Measurements from ENCODE around the gene ITGAD.

ITGAD gene

DNA sequence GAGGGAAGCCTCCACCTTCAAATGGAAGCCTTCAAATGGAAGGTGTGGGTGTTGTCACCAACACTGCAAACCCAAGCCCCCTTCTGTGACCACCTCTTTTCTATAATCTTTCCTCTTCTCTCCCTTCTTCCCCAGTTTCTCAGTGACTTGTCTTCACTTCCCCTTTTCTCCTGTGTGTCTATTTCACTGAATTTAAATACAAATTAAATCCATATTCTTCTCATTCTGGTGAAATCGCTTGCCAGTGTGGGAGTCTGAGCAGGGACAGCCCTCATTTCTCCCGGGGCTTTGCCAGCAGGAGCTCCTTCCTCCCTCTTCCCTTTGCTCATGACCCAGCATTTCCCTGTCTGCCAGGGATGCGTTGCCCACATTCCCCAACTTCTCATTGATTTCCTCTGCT lies 44.6 kb upstream of the ITGAD start:
- H4K20me1 ChIP-seq (ENCODE audit: insufficient read depth, low read length), result no peaks in the 10 kb centered on the region
- no peak overlapping the region for H2AFZ ChIP-seq (ENCODE audit: low read length)
- no peaks in the 10 kb centered on the region for H3F3A ChIP-seq (ENCODE audit: insufficient read depth, low read length)
- H3K9me3 ChIP-seq (ENCODE audit: low read length), result no peaks in the 10 kb centered on the region
- 0 out of 2 replicates have a peak, but pooled peaks cover 7% of the 10 kb centered on the region for H3K27me3 ChIP-seq (ENCODE audit: insufficient read depth, low read length)
- H3K9me2 ChIP-seq (ENCODE audit: low read depth, low read length), result no peaks in the 10 kb centered on the region
- H3K36me3 ChIP-seq (ENCODE audit: insufficient read depth, low read length), result no peaks in the 10 kb centered on the region
- no peak overlapping the region for H3K27ac ChIP-seq (ENCODE audit: low read depth, low read length, poor library complexity, severe bottlenecking)
- no peak overlapping the region for H3K4me2 ChIP-seq (ENCODE audit: low read length)
- no peaks in the 10 kb centered on the region for H3K79me2 ChIP-seq (ENCODE audit: insufficient read depth, low read length)
- no peak overlapping the region for H3K9ac ChIP-seq (ENCODE audit: low read length)
- TF ChIP-seq EZH2 (IDR thresholded peaks at IDR 0.05; ENCODE audit: borderline replicate concordance, low read length), result no peak
- TF ChIP-seq, protein P1, sequence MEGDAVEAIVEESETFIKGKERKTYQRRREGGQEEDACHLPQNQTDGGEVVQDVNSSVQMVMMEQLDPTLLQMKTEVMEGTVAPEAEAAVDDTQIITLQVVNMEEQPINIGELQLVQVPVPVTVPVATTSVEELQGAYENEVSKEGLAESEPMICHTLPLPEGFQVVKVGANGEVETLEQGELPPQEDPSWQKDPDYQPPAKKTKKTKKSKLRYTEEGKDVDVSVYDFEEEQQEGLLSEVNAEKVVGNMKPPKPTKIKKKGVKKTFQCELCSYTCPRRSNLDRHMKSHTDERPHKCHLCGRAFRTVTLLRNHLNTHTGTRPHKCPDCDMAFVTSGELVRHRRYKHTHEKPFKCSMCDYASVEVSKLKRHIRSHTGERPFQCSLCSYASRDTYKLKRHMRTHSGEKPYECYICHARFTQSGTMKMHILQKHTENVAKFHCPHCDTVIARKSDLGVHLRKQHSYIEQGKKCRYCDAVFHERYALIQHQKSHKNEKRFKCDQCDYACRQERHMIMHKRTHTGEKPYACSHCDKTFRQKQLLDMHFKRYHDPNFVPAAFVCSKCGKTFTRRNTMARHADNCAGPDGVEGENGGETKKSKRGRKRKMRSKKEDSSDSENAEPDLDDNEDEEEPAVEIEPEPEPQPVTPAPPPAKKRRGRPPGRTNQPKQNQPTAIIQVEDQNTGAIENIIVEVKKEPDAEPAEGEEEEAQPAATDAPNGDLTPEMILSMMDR (IDR thresholded peaks at IDR 0.05; ENCODE audit: low read length), result no peak
- no peak overlapping the region for H3K4me3 ChIP-seq (ENCODE audit: low read depth, low read length, poor library complexity, severe bottlenecking)
- H3K4me1 ChIP-seq (ENCODE audit: insufficient read depth, low read length, severe bottlenecking), result no peaks in the 10 kb centered on the region

DNA sequence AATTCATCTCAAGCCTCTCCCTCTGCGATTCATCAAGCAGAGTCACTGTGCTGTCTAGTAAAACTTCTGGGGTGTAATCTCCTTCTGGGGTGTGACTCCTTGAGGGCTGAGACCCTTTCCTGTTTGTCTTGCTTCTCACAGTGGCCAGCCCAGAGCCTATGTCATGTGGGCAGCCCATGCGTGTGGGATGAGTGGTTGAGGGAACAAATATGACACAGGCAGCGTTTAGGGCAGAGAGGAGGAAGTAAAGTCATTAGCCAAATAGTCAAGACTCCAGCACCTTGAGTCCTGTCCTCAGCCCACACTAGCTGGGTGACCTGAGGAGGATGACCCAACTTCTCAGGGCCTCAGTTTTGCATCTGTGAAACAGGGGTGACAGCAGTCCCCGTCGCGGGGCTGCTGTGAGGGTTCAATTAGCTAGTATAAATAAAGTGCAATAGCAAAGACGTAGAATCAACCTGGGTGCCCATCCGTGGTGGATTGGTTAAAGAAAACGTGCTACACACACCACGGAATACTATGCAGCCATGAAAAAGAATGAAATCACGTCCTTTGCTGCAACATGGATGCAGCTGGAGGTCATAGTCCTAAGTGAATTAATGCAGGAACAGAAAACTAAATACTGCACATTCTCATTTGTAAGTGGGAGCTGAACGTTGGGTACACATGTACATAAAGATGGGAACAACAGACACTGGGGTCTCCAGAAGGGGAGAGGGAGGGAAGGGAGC lies 42.7 kb upstream of the ITGAD start:
- no peak overlapping the region for H3K4me3 ChIP-seq (ENCODE audit: low read depth, low read length, poor library complexity, severe bottlenecking)
- H3K9me2 ChIP-seq (ENCODE audit: low read depth, low read length), result no peaks in the 10 kb centered on the region
- no peaks in the 10 kb centered on the region for H3K36me3 ChIP-seq (ENCODE audit: insufficient read depth, low read length)
- 0 out of 2 replicates have a peak, but pooled peaks cover 7% of the 10 kb centered on the region for H3K27me3 ChIP-seq (ENCODE audit: insufficient read depth, low read length)
- TF ChIP-seq, protein P1 (IDR thresholded peaks at IDR 0.05; ENCODE audit: low read length), result no peak
- no peak for TF ChIP-seq EZH2 (IDR thresholded peaks at IDR 0.05; ENCODE audit: borderline replicate concordance, low read length)
- H3K27ac ChIP-seq (ENCODE audit: low read depth, low read length, poor library complexity, severe bottlenecking), result no peak overlapping the region
- H2AFZ ChIP-seq (ENCODE audit: low read length), result no peak overlapping the region
- H3F3A ChIP-seq (ENCODE audit: insufficient read depth, low read length), result no peaks in the 10 kb centered on the region
- H4K20me1 ChIP-seq (ENCODE audit: insufficient read depth, low read length), result no peaks in the 10 kb centered on the region
- H3K79me2 ChIP-seq (ENCODE audit: insufficient read depth, low read length), result no peaks in the 10 kb centered on the region
- H3K9ac ChIP-seq (ENCODE audit: low read length), result no peak overlapping the region
- no peak overlapping the region for H3K4me2 ChIP-seq (ENCODE audit: low read length)
- no peaks in the 10 kb centered on the region for H3K4me1 ChIP-seq (ENCODE audit: insufficient read depth, low read length, severe bottlenecking)
- no peaks in the 10 kb centered on the region for H3K9me3 ChIP-seq (ENCODE audit: low read length)

DNA sequence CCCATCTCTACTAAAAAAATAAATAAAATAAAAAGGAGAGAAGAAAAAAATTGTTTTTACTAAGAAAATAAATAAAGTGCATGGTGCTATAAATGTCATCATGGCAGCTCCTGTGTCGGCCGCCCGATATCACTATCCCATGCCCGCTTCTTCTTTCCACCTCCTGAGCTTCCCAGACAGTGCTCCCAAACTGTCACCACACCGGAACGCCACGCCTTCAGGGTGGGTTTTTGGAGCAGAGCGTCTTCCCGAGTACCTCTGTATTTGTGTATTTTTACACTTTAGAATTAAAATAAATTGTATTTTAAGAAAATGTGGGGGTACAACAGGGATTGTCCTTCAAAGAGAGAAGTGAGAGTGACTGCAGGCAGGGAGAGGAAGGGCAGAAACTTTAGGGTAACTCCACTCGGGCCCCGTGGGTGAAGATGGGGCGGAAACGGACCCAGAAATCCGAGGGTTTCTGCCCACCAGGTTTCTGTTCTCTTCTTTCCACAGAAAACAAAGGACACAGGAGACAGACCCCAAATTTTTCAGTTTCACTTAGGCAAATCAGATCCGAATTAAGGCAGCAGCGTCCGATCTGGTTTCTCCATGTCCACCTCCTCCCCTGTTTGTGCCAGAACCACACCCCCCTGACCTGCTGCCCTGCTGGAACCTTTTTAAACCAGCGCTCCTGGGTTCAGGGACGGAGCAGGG lies 41.7 kb upstream of the ITGAD start:
- Histone ChIP-seq H3K27me3 (ENCODE audit: insufficient read depth, low read length) (0 out of 2 replicates have a peak, but pooled peaks cover 7% of the 10 kb centered on the region), H3F3A (ENCODE audit: insufficient read depth, low read length) (no peaks in the 10 kb centered on the region), H3K9me3 (ENCODE audit: low read length) (no peaks in the 10 kb centered on the region), H3K4me2 (ENCODE audit: low read length) (no peak overlapping the region), H3K36me3 (ENCODE audit: insufficient read depth, low read length) (no peaks in the 10 kb centered on the region), H3K4me3 (ENCODE audit: low read depth, low read length, poor library complexity, severe bottlenecking) (no peak overlapping the region), H3K9me2 (ENCODE audit: low read depth, low read length) (no peaks in the 10 kb centered on the region), H3K4me1 (ENCODE audit: insufficient read depth, low read length, severe bottlenecking) (no peaks in the 10 kb centered on the region), H2AFZ (ENCODE audit: low read length) (no peak overlapping the region), H3K79me2 (ENCODE audit: insufficient read depth, low read length) (no peaks in the 10 kb centered on the region), H4K20me1 (ENCODE audit: insufficient read depth, low read length) (no peaks in the 10 kb centered on the region), H3K27ac (ENCODE audit: low read depth, low read length, poor library complexity, severe bottlenecking) (no peak overlapping the region), H3K9ac (ENCODE audit: low read length) (no peak overlapping the region)
- TF ChIP-seq EZH2 (IDR thresholded peaks at IDR 0.05; ENCODE audit: borderline replicate concordance, low read length), result no peak
- TF ChIP-seq, protein P1 (IDR thresholded peaks at IDR 0.05; ENCODE audit: low read length), result no peak

All from OCI-LY1 (cell line).